ENCODE measurements around the gene HSPB8.

Gene HSPB8

DNA sequence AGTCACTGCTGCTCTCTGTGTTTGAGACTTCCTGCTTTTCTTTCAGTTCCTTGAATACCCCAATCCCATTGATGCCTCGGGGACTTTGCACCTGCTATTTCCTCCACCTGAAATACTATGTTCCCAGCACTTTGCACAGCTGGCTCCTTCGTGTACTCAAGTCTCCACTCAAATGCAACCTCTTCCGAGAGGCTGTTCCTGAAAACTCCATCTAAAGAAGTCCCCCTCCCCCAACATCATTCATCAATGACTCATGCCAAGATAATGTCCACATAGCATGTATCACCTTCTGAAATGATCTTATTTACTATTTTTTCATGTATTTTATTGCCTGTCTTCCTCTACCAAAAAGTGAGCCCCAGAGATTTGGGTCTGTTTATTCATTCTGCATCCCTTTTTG, 48.6 kb downstream of the HSPB8 start:
- Histone ChIP-seq H3K36me3 (ENCODE audit: control insufficient read depth, insufficient read depth, low read length) (no peaks in the 10 kb centered on the region), H3K4me3 (replicated peaks; ENCODE audit: low read depth, low read length) (no peak overlapping the region), H3K27me3 (replicated peaks; ENCODE audit: control insufficient read depth, insufficient read depth, low read length) (no peaks in the 10 kb centered on the region)
- TF ChIP-seq CTCF (IDR thresholded peaks at IDR 0.05; ENCODE audit: insufficient read depth, low read length, poor library complexity, severe bottlenecking): no peak
- DNase-seq (ENCODE audit: extremely low read depth, insufficient read length): no peak

DNA sequence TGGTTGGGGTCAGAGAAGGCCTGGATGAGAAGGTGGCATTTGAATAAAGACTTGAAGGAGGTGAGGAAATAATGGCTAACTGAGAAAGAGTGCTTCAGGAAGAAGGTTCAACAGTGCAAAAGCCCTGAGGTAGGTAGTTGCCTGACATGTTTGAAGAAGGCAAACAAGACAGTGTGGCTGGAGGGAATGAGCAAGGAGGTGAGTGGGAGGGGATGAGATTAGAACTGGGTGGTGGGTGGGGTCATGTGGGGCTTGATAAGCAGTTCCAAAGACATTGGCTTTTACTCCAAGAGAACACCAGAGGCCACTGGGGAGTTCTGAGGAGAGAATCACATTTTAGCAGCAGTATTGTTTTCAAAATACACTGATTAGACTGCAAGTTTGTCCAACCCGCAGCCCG, 50.5 kb downstream of the HSPB8 start:
- H3K27me3 ChIP-seq (replicated peaks; ENCODE audit: control insufficient read depth, insufficient read depth, low read length): no peaks in the 10 kb centered on the region
- DNase-seq (ENCODE audit: extremely low read depth, insufficient read length): no peak
- no peaks in the 10 kb centered on the region for H3K36me3 ChIP-seq (ENCODE audit: control insufficient read depth, insufficient read depth, low read length)
- H3K4me3 ChIP-seq (replicated peaks; ENCODE audit: low read depth, low read length): no peak overlapping the region
- no peak for TF ChIP-seq CTCF (IDR thresholded peaks at IDR 0.05; ENCODE audit: insufficient read depth, low read length, poor library complexity, severe bottlenecking)

DNA sequence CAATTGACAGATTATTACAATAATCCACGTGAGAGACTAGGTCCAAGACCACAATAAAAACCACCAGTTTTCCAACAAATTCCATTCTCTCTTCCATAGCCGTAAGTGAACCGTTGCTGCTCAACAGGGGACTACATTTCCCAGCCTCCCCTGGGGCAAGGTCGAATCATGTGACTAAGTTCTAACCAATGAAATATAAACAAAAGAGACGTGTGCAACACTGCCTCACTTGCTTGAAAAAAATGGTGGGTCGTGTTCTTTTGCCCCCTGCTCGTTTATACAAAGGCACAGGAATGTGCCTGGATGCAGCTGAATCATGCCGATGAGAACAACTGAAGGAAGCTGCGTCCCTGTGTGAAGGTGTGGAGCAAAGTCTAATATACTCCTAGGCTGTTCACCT, 51.1 kb downstream of the HSPB8 start:
- TF ChIP-seq CTCF (IDR thresholded peaks at IDR 0.05; ENCODE audit: insufficient read depth, low read length, poor library complexity, severe bottlenecking): no peak
- Histone ChIP-seq H3K4me3 (replicated peaks; ENCODE audit: low read depth, low read length) (no peak overlapping the region), H3K27me3 (replicated peaks; ENCODE audit: control insufficient read depth, insufficient read depth, low read length) (no peaks in the 10 kb centered on the region), H3K36me3 (ENCODE audit: control insufficient read depth, insufficient read depth, low read length) (no peaks in the 10 kb centered on the region)
- no peak for DNase-seq (ENCODE audit: extremely low read depth, insufficient read length)

- DNase-seq (ENCODE audit: extremely low read depth, insufficient read length): no peak
- Histone ChIP-seq H3K36me3 (ENCODE audit: control insufficient read depth, insufficient read depth, low read length) (no peaks in the 10 kb centered on the region), H3K4me3 (replicated peaks; ENCODE audit: low read depth, low read length) (no peak overlapping the region), H3K27me3 (replicated peaks; ENCODE audit: control insufficient read depth, insufficient read depth, low read length) (no peaks in the 10 kb centered on the region)
- TF ChIP-seq CTCF (IDR thresholded peaks at IDR 0.05; ENCODE audit: insufficient read depth, low read length, poor library complexity, severe bottlenecking): no peak
These were observed 52.1 kb downstream of the HSPB8 start for GRCh38 chr12:119230807-119231206.

GRCh38 chr12:119231774-119232173, 53.0 kb downstream of the HSPB8 start:
- no peak overlapping the region for H3K4me3 ChIP-seq (replicated peaks; ENCODE audit: low read depth, low read length)
- no peak for DNase-seq (ENCODE audit: extremely low read depth, insufficient read length)
- TF ChIP-seq CTCF (IDR thresholded peaks at IDR 0.05; ENCODE audit: insufficient read depth, low read length, poor library complexity, severe bottlenecking): no peak
- no peaks in the 10 kb centered on the region for H3K36me3 ChIP-seq (ENCODE audit: control insufficient read depth, insufficient read depth, low read length)
- H3K27me3 ChIP-seq (replicated peaks; ENCODE audit: control insufficient read depth, insufficient read depth, low read length): no peaks in the 10 kb centered on the region

- Histone ChIP-seq H3K27me3 (replicated peaks; ENCODE audit: control insufficient read depth, insufficient read depth, low read length) (no peaks in the 10 kb centered on the region), H3K36me3 (ENCODE audit: control insufficient read depth, insufficient read depth, low read length) (no peaks in the 10 kb centered on the region)
- no peak for DNase-seq (ENCODE audit: extremely low read depth, insufficient read length)
These were observed 56.5 kb downstream of the HSPB8 start for GRCh38 chr12:119235197-119235751.

More at GRCh38 chr12:119235197-119235751, 56.5 kb downstream of the HSPB8 start:
- H3K4me3 ChIP-seq (replicated peaks; ENCODE audit: low read depth, low read length): no peak overlapping the region
- TF ChIP-seq CTCF (IDR thresholded peaks at IDR 0.05; ENCODE audit: insufficient read depth, low read length, poor library complexity, severe bottlenecking): no peak

All from GM06990 (cell line).